ENCODE data around the gene KCNN3. TPM values are rescaled to one million over a fixed set of nuclear protein-coding genes. Genes with fewer than 3 reads are reported as not detected.

The KCNN3 gene
- total and polyA plus RNA-seq, 2 donors (not counting 1 experiment from before 2014, with no cell fraction given), result 0.17 to 0.82 TPM

DNA sequence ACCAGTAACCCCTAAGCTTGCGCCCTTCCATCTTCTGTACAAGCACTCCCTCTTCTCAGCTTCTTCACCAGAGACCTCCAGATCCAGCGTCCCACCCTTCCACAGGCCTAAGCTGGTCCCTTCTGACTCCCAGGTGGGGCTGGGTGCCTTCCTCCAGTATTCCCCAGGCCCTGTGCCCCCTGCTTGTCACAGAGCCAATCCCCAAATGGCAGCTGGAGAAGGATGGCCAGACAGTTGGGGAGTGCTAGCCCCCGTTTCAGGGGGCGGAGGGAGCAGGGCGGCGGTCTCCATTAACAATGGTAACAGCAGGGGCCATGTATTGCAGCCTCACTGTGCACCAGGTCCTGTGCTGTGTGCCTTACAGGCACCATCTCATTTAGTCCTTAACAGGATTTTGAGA lies 85.7 kb downstream of the KCNN3 start:
- H2AFZ ChIP-seq (ENCODE audit: insufficient read depth, low read depth, low read length, poor library complexity, severe bottlenecking), result no peak overlapping the region
- H3K27me3 ChIP-seq (replicated peaks in 1 of 4; ENCODE audit: control extremely low read depth in 1 of 4, control insufficient read depth in 3 of 4, insufficient read depth in 4 of 4, low read length in 3 of 4), result no peaks in the 10 kb centered on the region
- H3K4me2 ChIP-seq (replicated peaks; ENCODE audit: low read depth, low read length, poor library complexity, severe bottlenecking), result no peak overlapping the region
- ChIA-PET POLR2A (no interaction called here), CTCF (interaction anchor here (1.3 kb wide), 1 partner anchor 24 kb away, joined by 4 read pairs; no protein-coding TSS in a partner anchor)
- Mint-ChIP-seq H3K9me3 (ENCODE audit: insufficient read depth) (no peaks in the 10 kb centered on the region), H3K27ac (no peak overlapping the region), H3K4me1 (peaks cover 3% of the 10 kb centered on the region), H3K4me3 (no peak overlapping the region), H3K27me3 (no peaks in the 10 kb centered on the region)
- H3K36me3 ChIP-seq (replicated peaks in 1 of 2; ENCODE audit: control extremely low read depth in 1 of 2, control insufficient read depth in 1 of 2, extremely low read depth in 1 of 2, insufficient read depth in 2 of 2, low read length in 1 of 2), result no peaks in the 10 kb centered on the region
- DNase-seq, result no peak
- 92% methylated on average over 6 of the region's 6 CpGs for WGBS (ENCODE audit: insufficient coverage)
- H3K79me2 ChIP-seq (ENCODE audit: control insufficient read depth, insufficient read depth, low read length), result no peaks in the 10 kb centered on the region
- no peak for ATAC-seq (ENCODE audit: low read depth)
- peaks cover 0 to 8% of the 10 kb centered on the region in 2 donors for H3K4me1 ChIP-seq (ENCODE audit: control insufficient read depth in 2 of 2, insufficient read depth in 2 of 2, low read length in 2 of 2)
- H3K9me3 ChIP-seq (ENCODE audit: control extremely low read depth in 1 of 3, control insufficient read depth in 2 of 3, insufficient read depth in 1 of 3, low read length in 2 of 3), result no peaks in the 10 kb centered on the region
- intact Hi-C loops (cut with micrococcal nuclease), result no loop called here
- H4K20me1 ChIP-seq (ENCODE audit: control insufficient read depth, insufficient read depth, low read length, poor library complexity, severe bottlenecking), result no peaks in the 10 kb centered on the region
- H3K9ac ChIP-seq (ENCODE audit: low read length), result no peak overlapping the region
- no peak overlapping the region for H3K4me3 ChIP-seq (ENCODE audit: control extremely low read depth in 1 of 5, extremely low read depth in 1 of 5, insufficient read depth in 1 of 5, low read depth in 2 of 5, low read length in 4 of 5)
- TF ChIP-seq EZH2 (IDR thresholded peaks at IDR 0.05; ENCODE audit: borderline replicate concordance, insufficient read depth, low read depth, low read length, poor library complexity, severe bottlenecking), result no peak
- TF ChIP-seq, protein P1, sequence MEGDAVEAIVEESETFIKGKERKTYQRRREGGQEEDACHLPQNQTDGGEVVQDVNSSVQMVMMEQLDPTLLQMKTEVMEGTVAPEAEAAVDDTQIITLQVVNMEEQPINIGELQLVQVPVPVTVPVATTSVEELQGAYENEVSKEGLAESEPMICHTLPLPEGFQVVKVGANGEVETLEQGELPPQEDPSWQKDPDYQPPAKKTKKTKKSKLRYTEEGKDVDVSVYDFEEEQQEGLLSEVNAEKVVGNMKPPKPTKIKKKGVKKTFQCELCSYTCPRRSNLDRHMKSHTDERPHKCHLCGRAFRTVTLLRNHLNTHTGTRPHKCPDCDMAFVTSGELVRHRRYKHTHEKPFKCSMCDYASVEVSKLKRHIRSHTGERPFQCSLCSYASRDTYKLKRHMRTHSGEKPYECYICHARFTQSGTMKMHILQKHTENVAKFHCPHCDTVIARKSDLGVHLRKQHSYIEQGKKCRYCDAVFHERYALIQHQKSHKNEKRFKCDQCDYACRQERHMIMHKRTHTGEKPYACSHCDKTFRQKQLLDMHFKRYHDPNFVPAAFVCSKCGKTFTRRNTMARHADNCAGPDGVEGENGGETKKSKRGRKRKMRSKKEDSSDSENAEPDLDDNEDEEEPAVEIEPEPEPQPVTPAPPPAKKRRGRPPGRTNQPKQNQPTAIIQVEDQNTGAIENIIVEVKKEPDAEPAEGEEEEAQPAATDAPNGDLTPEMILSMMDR (IDR thresholded peaks at IDR 0.05), result no peak
- H3K27ac ChIP-seq (ENCODE audit: low read length in 2 of 2), result no peak overlapping the region

DNA sequence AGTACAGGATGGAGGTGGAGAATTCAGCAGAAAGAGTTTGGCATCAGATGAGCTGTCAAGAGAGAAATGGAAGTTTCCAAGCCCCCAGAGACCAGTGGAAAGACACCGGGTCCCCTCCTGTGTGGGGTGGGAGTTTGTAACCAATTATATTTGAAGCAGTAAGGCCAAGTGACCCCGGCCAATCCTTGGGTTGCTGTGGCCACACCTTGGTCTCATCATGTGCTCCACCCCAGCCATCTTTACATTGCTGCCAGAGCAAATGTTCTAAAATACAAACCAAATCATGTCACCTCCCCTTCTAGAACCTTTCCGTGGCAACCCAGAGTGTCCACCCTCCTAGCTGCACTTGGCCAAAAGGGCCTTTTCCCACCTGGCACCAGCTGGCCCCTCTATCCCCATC lies 86.1 kb downstream of the KCNN3 start:
- peaks cover 3% of the 10 kb centered on the region for H3K4me1 Mint-ChIP-seq
- DNase-seq (no peak), ATAC-seq (ENCODE audit: low read depth) (no peak)
- Histone ChIP-seq H3K36me3 (replicated peaks in 1 of 2; ENCODE audit: control extremely low read depth in 1 of 2, control insufficient read depth in 1 of 2, extremely low read depth in 1 of 2, insufficient read depth in 2 of 2, low read length in 1 of 2) (no peaks in the 10 kb centered on the region), H3K4me2 (replicated peaks; ENCODE audit: low read depth, low read length, poor library complexity, severe bottlenecking) (no peak overlapping the region), H2AFZ (ENCODE audit: insufficient read depth, low read depth, low read length, poor library complexity, severe bottlenecking) (no peak overlapping the region), H3K4me3 (ENCODE audit: control extremely low read depth in 1 of 5, extremely low read depth in 1 of 5, insufficient read depth in 1 of 5, low read depth in 2 of 5, low read length in 4 of 5) (no peak overlapping the region), H3K4me1 (ENCODE audit: control insufficient read depth in 2 of 2, insufficient read depth in 2 of 2, low read length in 2 of 2) (peaks cover 0 to 8% of the 10 kb centered on the region in 2 donors), H4K20me1 (ENCODE audit: control insufficient read depth, insufficient read depth, low read length, poor library complexity, severe bottlenecking) (no peaks in the 10 kb centered on the region), H3K9me3 (ENCODE audit: control extremely low read depth in 1 of 3, control insufficient read depth in 2 of 3, insufficient read depth in 1 of 3, low read length in 2 of 3) (peaks cover 0 to 2% (median 0%) of the 10 kb centered on the region in 3 donors), H3K27ac (ENCODE audit: low read length in 2 of 2) (no peak overlapping the region), H3K9ac (ENCODE audit: low read length) (no peak overlapping the region), H3K27me3 (replicated peaks in 1 of 4; ENCODE audit: control extremely low read depth in 1 of 4, control insufficient read depth in 3 of 4, insufficient read depth in 4 of 4, low read length in 3 of 4) (no peaks in the 10 kb centered on the region), H3K79me2 (ENCODE audit: control insufficient read depth, insufficient read depth, low read length) (no peaks in the 10 kb centered on the region)
- ChIA-PET CTCF (interaction anchor here (1.3 kb wide), 1 partner anchor 23 kb away, joined by 4 read pairs; no protein-coding TSS in a partner anchor), POLR2A (no interaction called here)
- TF ChIP-seq EZH2 (IDR thresholded peaks at IDR 0.05; ENCODE audit: borderline replicate concordance, insufficient read depth, low read depth, low read length, poor library complexity, severe bottlenecking), result no peak
- TF ChIP-seq, protein P1 (IDR thresholded peaks at IDR 0.05), result no peak
- H3K4me3 Mint-ChIP-seq, result no peak overlapping the region
- intact Hi-C loops (cut with micrococcal nuclease), result no loop called here
- H3K27me3 Mint-ChIP-seq, result no peaks in the 10 kb centered on the region
- WGBS (ENCODE audit: insufficient coverage), result 75% methylated on average over 2 of the region's 3 CpGs
- no peak overlapping the region for H3K27ac Mint-ChIP-seq
- no peaks in the 10 kb centered on the region for H3K9me3 Mint-ChIP-seq (ENCODE audit: insufficient read depth)

Data from B cell (primary cell).